AG09309 (cell line): Measurements from ENCODE around the gene RAD51B.

Source experiments
- DNase-seq: peaks from one replicate; pipeline ENCODE4 v3.0.0-alpha.2; 2010; ENCODE audit warnings: low read depth
- H3K4me3 ChIP-seq: 2 replicates; pipeline ENCODE4 v1.5.1; 2011; ENCODE audit warnings: mild to moderate bottlenecking, low read depth, low read length, moderate library complexity; ENCODE audit not compliant: control insufficient read depth
- TF ChIP-seq, protein P1 (sequence below): IDR thresholded peaks from 2 replicates; pipeline ENCODE4 v1.5.1; 2011; ENCODE audit warnings: mild to moderate bottlenecking, low read depth, low read length, inconsistent platforms; ENCODE audit not compliant: insufficient read depth, control insufficient read depth; ENCODE audit errors: missing control alignments

RAD51B gene

GRCh38 chr14:67949771-67950170 is 130.2 kb downstream of the RAD51B start:
- no peak for DNase-seq
- TF ChIP-seq, protein P1, sequence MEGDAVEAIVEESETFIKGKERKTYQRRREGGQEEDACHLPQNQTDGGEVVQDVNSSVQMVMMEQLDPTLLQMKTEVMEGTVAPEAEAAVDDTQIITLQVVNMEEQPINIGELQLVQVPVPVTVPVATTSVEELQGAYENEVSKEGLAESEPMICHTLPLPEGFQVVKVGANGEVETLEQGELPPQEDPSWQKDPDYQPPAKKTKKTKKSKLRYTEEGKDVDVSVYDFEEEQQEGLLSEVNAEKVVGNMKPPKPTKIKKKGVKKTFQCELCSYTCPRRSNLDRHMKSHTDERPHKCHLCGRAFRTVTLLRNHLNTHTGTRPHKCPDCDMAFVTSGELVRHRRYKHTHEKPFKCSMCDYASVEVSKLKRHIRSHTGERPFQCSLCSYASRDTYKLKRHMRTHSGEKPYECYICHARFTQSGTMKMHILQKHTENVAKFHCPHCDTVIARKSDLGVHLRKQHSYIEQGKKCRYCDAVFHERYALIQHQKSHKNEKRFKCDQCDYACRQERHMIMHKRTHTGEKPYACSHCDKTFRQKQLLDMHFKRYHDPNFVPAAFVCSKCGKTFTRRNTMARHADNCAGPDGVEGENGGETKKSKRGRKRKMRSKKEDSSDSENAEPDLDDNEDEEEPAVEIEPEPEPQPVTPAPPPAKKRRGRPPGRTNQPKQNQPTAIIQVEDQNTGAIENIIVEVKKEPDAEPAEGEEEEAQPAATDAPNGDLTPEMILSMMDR = no peak
- no peak overlapping the region for H3K4me3 ChIP-seq

DNA sequence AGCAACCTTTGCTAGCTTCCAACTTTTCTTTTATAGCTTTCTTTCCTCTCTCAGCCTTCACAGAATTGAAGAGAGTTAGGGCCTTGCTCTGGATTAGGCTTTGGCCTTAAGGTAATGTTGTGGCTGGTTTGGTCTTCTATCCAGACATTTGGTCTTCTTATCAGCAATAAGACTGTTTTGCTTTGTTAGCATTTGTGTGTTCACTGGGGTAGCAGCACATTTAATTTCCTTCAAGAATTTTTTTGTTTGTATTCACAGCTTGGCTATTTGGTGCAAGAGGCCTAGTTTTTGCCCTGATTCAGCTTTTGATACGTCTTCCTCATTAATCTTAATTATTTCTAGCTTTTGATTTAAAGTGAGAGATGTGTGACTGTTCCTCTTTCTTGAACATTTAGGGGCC is 130.8 kb downstream of the RAD51B start:
- DNase-seq = no peak
- no peak overlapping the region for H3K4me3 ChIP-seq
- TF ChIP-seq, protein P1 = no peak

DNA sequence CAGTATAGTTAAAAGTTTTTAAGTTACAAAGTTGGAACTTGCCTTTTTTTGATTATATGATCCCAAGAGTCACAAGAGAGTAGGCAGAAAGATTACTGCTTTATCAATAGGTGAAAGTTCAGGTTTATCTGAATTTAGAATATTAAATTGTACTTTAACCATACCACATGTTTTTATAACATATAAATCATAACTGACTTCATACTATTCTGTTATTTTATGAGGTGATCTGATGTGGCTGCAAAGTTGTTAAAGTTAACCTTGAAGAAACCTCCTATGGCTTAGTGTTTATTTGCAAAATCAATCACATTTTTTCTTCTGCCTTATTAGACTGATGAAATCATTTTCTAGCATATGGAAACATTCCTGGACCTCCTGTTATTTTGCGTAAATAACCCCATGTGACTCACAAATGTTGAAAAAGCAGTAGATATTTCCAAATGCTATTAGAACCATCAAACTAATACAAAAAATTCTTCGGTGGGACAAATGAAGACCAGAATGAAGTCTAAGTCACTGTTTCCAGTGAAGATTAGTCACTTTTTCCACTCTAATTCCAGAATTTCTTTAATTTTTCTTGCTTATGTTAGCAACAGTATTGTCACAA is 132.1 kb downstream of the RAD51B start:
- no peak for DNase-seq
- no peak overlapping the region for H3K4me3 ChIP-seq
- TF ChIP-seq, protein P1 = no peak

GRCh38 chr14:67952381-67952780 is 132.8 kb downstream of the RAD51B start:
- DNase-seq = no peak
- TF ChIP-seq, protein P1 = no peak

DNA sequence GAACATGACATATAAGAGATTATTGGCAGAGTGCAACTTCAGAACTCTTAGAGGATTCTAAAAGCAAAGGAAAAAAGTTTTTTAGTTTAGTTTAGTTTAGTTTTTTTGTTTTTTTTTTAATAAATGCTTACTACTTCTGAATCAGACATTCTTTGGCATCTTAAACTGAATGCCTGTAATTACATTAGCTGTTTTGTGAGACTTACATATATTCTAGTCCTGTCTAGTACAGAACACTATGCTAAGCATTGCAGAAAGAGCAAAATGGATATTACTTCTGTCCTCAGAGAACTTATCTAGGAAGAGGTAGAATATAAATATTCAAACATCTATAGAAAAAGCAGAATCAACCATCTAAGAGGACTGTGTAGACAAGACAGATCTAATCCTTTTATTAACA is 133.2 kb downstream of the RAD51B start:
- TF ChIP-seq, protein P1 = no peak
- no peak overlapping the region for H3K4me3 ChIP-seq
- DNase-seq = no peak

More at GRCh38 chr14:67952381-67952780, 132.8 kb downstream of the RAD51B start:
- no peak overlapping the region for H3K4me3 ChIP-seq

- TF ChIP-seq, protein P1 = no peak
- no peak for DNase-seq
- no peak overlapping the region for H3K4me3 ChIP-seq
Observed at GRCh38 chr14:67955261-67955660, 135.7 kb downstream of the RAD51B start.

- H3K4me3 ChIP-seq = no peak overlapping the region
- TF ChIP-seq, protein P1 = no peak
Observed at GRCh38 chr14:67957946-67958345, 138.4 kb downstream of the RAD51B start.

More at GRCh38 chr14:67957946-67958345, 138.4 kb downstream of the RAD51B start:
- no peak for DNase-seq
